Measurements from ENCODE around the gene DNAJC21.

Gene DNAJC21

DNA sequence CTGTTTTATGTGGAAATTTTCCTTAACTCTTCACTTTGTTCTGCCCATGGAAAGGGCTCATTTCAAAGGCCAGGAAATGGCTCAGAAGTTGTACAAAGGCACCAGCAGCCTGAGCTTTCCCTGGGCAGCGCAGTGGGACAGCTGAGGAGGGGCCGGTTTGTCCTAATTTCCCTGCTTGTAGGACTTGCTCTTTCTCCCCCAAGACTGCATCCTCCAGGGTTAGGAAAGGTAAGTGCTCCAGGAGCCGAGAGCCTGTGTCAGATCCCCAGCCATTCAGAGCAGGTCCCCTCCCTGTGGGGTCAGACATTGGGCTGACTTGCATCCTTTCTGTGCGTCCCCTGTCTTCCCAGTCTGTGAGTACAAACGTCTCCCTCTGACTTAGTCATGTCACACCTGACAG, 74.8 kb downstream of the DNAJC21 start:
- CTCF ChIA-PET: interaction anchor here (1.1 to 1.9 kb wide), 6 partner anchors 23 to 529 kb away, joined by 3 to 8 read pairs (median 4); no protein-coding TSS in a partner anchor
- no peak for DNase-seq (ENCODE audit: extremely low spot score)
- TF ChIP-seq FOXK2 (IDR thresholded peaks at IDR 0.05) (no peak), L3MBTL2 (conservative IDR thresholded peaks at IDR 0.05) (no peak), ELF4 (IDR thresholded peaks at IDR 0.05) (no peak), SUZ12 (IDR thresholded peaks at IDR 0.05) (no peak), FOXM1 (IDR thresholded peaks at IDR 0.05; ENCODE audit: borderline replicate concordance) (no peak), LEF1 (IDR thresholded peaks at IDR 0.05; ENCODE audit: borderline replicate concordance) (no peak), SP1 (IDR thresholded peaks at IDR 0.05) (no peak), CTBP1 (IDR thresholded peaks at IDR 0.05; ENCODE audit: borderline replicate concordance) (no peak), TARDBP (IDR thresholded peaks at IDR 0.05) (no peak), ARNT (IDR thresholded peaks at IDR 0.05) (no peak), NFRKB (IDR thresholded peaks at IDR 0.05) (no peak), HDGF (IDR thresholded peaks at IDR 0.05; ENCODE audit: borderline replicate concordance) (no peak)
- TF ChIP-seq, protein P1, sequence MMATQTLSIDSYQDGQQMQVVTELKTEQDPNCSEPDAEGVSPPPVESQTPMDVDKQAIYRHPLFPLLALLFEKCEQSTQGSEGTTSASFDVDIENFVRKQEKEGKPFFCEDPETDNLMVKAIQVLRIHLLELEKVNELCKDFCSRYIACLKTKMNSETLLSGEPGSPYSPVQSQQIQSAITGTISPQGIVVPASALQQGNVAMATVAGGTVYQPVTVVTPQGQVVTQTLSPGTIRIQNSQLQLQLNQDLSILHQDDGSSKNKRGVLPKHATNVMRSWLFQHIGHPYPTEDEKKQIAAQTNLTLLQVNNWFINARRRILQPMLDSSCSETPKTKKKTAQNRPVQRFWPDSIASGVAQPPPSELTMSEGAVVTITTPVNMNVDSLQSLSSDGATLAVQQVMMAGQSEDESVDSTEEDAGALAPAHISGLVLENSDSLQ (IDR thresholded peaks at IDR 0.05): no peak
- POLR2A ChIA-PET: no interaction called here

DNA sequence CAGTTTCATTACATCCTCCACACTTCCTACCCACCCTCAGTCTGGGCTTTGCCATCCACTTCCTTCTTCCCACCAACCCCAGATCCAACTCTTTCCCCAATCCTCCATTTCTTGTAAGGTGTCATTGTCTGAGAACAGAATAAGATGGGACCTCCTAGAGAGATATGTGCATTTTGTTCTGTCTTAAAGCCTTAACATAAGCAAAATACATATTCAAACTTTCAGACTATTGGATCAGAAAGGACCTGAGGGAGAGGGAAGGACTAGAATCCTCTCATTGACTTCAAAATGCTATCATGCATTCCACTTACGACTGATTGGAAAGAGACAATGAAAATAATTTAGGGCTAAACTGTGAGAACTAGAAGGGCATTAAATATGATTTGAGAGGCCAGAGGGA, 75.4 kb downstream of the DNAJC21 start:
- DNase-seq (ENCODE audit: extremely low spot score): no peak
- TF ChIP-seq HDGF (IDR thresholded peaks at IDR 0.05; ENCODE audit: borderline replicate concordance) (no peak), BHLHE40 (IDR thresholded peaks at IDR 0.05; ENCODE audit: borderline replicate concordance) (no peak), FOXK2 (IDR thresholded peaks at IDR 0.05) (no peak), FOXA1 (IDR thresholded peaks at IDR 0.05) (no peak), CTBP1 (IDR thresholded peaks at IDR 0.05; ENCODE audit: borderline replicate concordance) (no peak), TARDBP (IDR thresholded peaks at IDR 0.05) (no peak), NFRKB (IDR thresholded peaks at IDR 0.05) (no peak), ELF4 (IDR thresholded peaks at IDR 0.05) (no peak), ARNT (IDR thresholded peaks at IDR 0.05) (no peak), FOXM1 (IDR thresholded peaks at IDR 0.05; ENCODE audit: borderline replicate concordance) (no peak), SUZ12 (IDR thresholded peaks at IDR 0.05) (no peak)
- CTCF ChIA-PET: interaction anchor here (1.9 kb wide), 1 partner anchor 23 kb away, joined by 8 read pairs; no protein-coding TSS in a partner anchor
- POLR2A ChIA-PET: no interaction called here

Measured in HEK293T (cell line).